Lung (tissue), 12 donors: ENCODE measurements around the gene CYP4B1. TPM values are rescaled to one million over a fixed set of nuclear protein-coding genes. Genes with fewer than 3 reads are reported as not detected.
"Not testable (repeated sequence)": the region's sequence is repeated elsewhere in the genome, so short reads cannot be mapped to it uniquely, and the experiment has no call there.

Experiments
- ATAC-seq: fragments of 200-7000 bp; cut with Tn5 transposase; one replicate; pipeline ENCODE4 v1.9.1; 2020; ENCODE audit warnings: moderate number of reproducible peaks; ENCODE audit not compliant: insufficient read depth, low FRiP score
- DNase-seq, 3 donors: peaks; one replicate each; pipeline ENCODE4 v3.0.0-alpha.2; 2013 to 2017
- H3K27ac ChIP-seq, 2 donors: one replicate each; pipeline ENCODE4 v1.5.1; 2013; ENCODE audit warnings: mild to moderate bottlenecking in 2 of 2, moderate library complexity in 2 of 2, control low read depth in 1 of 2, inconsistent platforms in 1 of 2, low read depth in 1 of 2, low read length in 1 of 2
- H3K27me3 ChIP-seq, 3 donors: one replicate each; pipeline ENCODE4 v1.5.1; 2013; ENCODE audit warnings: low read length in 2 of 3; ENCODE audit not compliant: control insufficient read depth in 3 of 3, insufficient read depth in 3 of 3
- H3K36me3 ChIP-seq, 4 donors: one replicate each; pipeline ENCODE4 v1.5.1; 2013; ENCODE audit warnings: low read length in 4 of 4, mild to moderate bottlenecking in 1 of 4, moderate library complexity in 1 of 4; ENCODE audit not compliant: control insufficient read depth in 4 of 4, insufficient read depth in 4 of 4
- H3K4me1 ChIP-seq, 5 donors: one replicate each; pipeline ENCODE4 v1.5.1; 2013; ENCODE audit warnings: low read length in 5 of 5, mild to moderate bottlenecking in 2 of 5, moderate library complexity in 1 of 5; ENCODE audit not compliant: control insufficient read depth in 5 of 5, insufficient read depth in 5 of 5
- H3K4me3 ChIP-seq: one replicate; pipeline ENCODE4 v1.5.1; 2013; ENCODE audit warnings: mild to moderate bottlenecking, control low read depth, moderate library complexity
- H3K9ac ChIP-seq, 2 donors: one replicate each; pipeline ENCODE4 v1.5.1; 2013; ENCODE audit warnings: low read length in 2 of 2, control low read depth in 1 of 2; ENCODE audit not compliant: insufficient read depth in 1 of 2
- H3K9me3 ChIP-seq, 4 donors: one replicate each; pipeline ENCODE4 v1.5.1; 2013; ENCODE audit warnings: low read length in 3 of 4, mild to moderate bottlenecking in 1 of 4, moderate library complexity in 1 of 4; ENCODE audit not compliant: control insufficient read depth in 4 of 4, insufficient read depth in 3 of 4
- WGBS, 2 donors: extraction: QIAGEN DNeasy Blood & Tissue Kit; methylation state at CpG; one replicate each; pipeline ENCODE4 v1.1.7; 2013; 5-methylcytosine and 5-hydroxymethylcytosine counted together
- polyA plus RNA-seq, 2 donors: library from polyadenylated mRNA; stranded (reverse); fragments of 200-250 nt; gene quantifications; one replicate each; pipeline ENCODE4 v1.2.1, GENCODE V29; 2013
- total RNA-seq, 2 donors: library from RNA; depleted of rRNA in 1 of 2; stranded (reverse); fragments of >200 nt in 1 of 2; gene quantifications; one replicate each; pipeline ENCODE4 v1.2.1, GENCODE V29; 2014 to 2021
- TF ChIP-seq, protein P1 (sequence below): IDR thresholded peaks from 2 replicates; pipeline ENCODE4 v1.5.1; 2012; ENCODE audit warnings: mild to moderate bottlenecking; ENCODE audit errors: control extremely low read depth, extremely low read depth
- donor health status: control.
- donor health status: control.
- donor health status: Bipolar disorder and iron deficiency.
- donor health status: healthy.
- donor health status: DM: yes; HTN: yes; CAD: no.

Gene CYP4B1
- total and polyA plus RNA-seq, 4 donors = 75.7 to 180 (median 157) TPM

DNA sequence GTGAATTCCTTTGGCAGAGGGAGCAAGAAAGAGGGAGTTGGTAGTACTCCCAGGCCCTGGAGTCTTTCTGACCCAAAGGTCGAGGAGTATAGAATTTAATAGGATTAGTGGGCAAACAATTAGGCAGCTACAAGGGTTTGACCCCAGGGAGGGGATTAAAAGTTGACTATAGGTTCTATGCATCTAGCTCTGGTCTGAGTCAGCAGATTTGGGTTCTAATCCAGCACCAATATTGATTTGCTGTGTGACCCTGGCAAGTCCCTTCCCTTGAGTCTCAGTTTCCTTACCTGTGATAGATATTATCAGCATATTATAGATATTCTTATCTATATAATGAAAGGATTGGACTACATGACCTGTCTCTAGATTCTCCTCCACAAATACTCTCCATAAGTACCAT, 44.9 kb upstream of the CYP4B1 start:
- 57 to 68% methylated on average over 1 of the region's 1 CpG for WGBS, 2 donors
- no peak overlapping the region for H3K9ac ChIP-seq
- peaks cover 0 to 10% (median 3%) of the 10 kb centered on the region in 5 donors for H3K4me1 ChIP-seq
- H3K27me3 ChIP-seq = no peaks in the 10 kb centered on the region
- no peaks in the 10 kb centered on the region for H3K36me3 ChIP-seq
- no peak overlapping the region for H3K27ac ChIP-seq
- no peak overlapping the region for H3K4me3 ChIP-seq
- no peaks in the 10 kb centered on the region for H3K9me3 ChIP-seq
- DNase-seq (no peak), ATAC-seq (no peak)
- TF ChIP-seq, protein P1, sequence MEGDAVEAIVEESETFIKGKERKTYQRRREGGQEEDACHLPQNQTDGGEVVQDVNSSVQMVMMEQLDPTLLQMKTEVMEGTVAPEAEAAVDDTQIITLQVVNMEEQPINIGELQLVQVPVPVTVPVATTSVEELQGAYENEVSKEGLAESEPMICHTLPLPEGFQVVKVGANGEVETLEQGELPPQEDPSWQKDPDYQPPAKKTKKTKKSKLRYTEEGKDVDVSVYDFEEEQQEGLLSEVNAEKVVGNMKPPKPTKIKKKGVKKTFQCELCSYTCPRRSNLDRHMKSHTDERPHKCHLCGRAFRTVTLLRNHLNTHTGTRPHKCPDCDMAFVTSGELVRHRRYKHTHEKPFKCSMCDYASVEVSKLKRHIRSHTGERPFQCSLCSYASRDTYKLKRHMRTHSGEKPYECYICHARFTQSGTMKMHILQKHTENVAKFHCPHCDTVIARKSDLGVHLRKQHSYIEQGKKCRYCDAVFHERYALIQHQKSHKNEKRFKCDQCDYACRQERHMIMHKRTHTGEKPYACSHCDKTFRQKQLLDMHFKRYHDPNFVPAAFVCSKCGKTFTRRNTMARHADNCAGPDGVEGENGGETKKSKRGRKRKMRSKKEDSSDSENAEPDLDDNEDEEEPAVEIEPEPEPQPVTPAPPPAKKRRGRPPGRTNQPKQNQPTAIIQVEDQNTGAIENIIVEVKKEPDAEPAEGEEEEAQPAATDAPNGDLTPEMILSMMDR = no peak

GRCh38 chr1:46754707-46755106, 44.1 kb upstream of the CYP4B1 start:
- not testable (repeated sequence) for ATAC-seq, H3K4me3 ChIP-seq, H3K9ac ChIP-seq, H3K9me3 ChIP-seq, H3K36me3 ChIP-seq, H3K27me3 ChIP-seq
- DNase-seq = peak in 1 of 3 donors; percentile 15
- 40 to 53% methylated on average over 4 of the region's 4 CpGs for WGBS, 2 donors
- peaks cover 0 to 10% (median 2%) of the 10 kb centered on the region in 5 donors for H3K4me1 ChIP-seq
- peak overlapping the region in 1 of 2 donors; percentile 80 for H3K27ac ChIP-seq

- H3K27me3 ChIP-seq = no peaks in the 10 kb centered on the region
- peak overlapping the region in 1 of 2 donors; percentile 80 for H3K27ac ChIP-seq
- 75 to 80% methylated on average over 4 of the region's 4 CpGs for WGBS, 2 donors
- ATAC-seq = no peak
- H3K9ac ChIP-seq = no peak overlapping the region
- H3K9me3 ChIP-seq = no peaks in the 10 kb centered on the region
- H3K4me1 ChIP-seq = peaks cover 0 to 10% (median 2%) of the 10 kb centered on the region in 5 donors
- DNase-seq = peak in 1 of 3 donors; percentile 29
- H3K36me3 ChIP-seq = no peaks in the 10 kb centered on the region
- TF ChIP-seq, protein P1 = no peak
- no peak overlapping the region for H3K4me3 ChIP-seq
These were observed 43.7 kb upstream of the CYP4B1 start for GRCh38 chr1:46755121-46755520.

DNA sequence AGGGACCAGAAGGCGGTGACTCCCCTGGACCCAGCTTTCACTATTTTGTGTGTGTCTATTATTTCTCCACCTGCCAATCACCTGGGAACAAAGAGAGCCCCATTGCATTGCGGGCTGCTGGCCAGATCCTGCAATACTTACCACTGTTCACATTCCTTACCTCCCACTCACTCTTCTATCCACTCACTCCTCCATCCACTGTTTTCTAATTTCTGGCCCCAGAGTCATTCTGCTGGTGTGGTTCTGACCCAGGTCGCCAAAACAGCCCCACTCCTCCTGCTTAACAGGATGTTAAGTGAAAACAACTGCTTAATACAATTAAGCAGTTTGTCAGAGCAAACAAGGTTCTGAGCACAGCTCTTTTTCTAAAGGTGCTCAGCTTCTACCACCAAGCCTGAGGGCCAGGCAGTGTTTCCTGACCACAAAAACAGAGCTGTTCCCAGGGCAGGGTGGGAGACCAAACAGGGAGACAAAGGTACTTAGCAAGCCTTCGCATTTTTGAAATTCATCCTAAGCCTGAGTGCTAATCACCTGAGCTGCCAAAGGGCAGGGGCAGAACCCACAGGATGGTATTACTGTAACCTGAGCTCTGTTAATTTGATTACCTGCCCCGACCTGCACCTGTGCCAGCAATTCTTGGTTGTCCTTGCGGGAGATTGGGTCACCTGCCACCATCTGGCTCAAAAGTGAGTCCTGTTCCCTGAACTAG, 41.4 kb upstream of the CYP4B1 start:
- Histone ChIP-seq H3K4me1 (peaks cover 0 to 10% (median 2%) of the 10 kb centered on the region in 5 donors), H3K27ac (peak overlapping the region in 1 of 2 donors; percentile 62), H3K27me3 (no peaks in the 10 kb centered on the region), H3K9ac (no peak overlapping the region), H3K9me3 (no peaks in the 10 kb centered on the region), H3K36me3 (no peaks in the 10 kb centered on the region), H3K4me3 (no peak overlapping the region)
- WGBS, 2 donors = 52 to 53% methylated on average over 6 of the region's 6 CpGs
- peak; percentile 46 to 65 (median 56) for DNase-seq
- TF ChIP-seq, protein P1 = no peak
- peak; percentile 73 for ATAC-seq
